Lower leg skin (tissue), 4 donors: ENCODE measurements around the gene EMD. TPM values are rescaled to one million over a fixed set of nuclear protein-coding genes. Genes with fewer than 3 reads are reported as not detected.

ENCODE experiments used
- DNase-seq, 2 donors: peaks; one replicate each; pipeline ENCODE4 v3.0.0-alpha.2; 2019; ENCODE audit warnings: low spot score in 2 of 2
- H3K4me3 ChIP-seq: fragments of 200-600 bp; sonication (generic); 2 replicates; pipeline ENCODE4 v1.5.1; 2017; ENCODE audit warnings: mild to moderate bottlenecking, low read depth; ENCODE audit not compliant: poor library complexity, severe bottlenecking
- POLR2A ChIP-seq, 2 donors: fragments of 450-650 bp; IDR thresholded peaks; one replicate each; pipeline ENCODE4 v1.6.1; 2016 to 2017; ENCODE audit warnings: antibody characterized with exemption in 2 of 2, mild to moderate bottlenecking in 1 of 2, moderate library complexity in 1 of 2
- WGBS, 2 donors: methylation state at CpG; one replicate each; pipeline ENCODE4 v1.1.5; 2018; 5-methylcytosine and 5-hydroxymethylcytosine counted together
- intact Hi-C: fragments of 100-400 bp; cut with DNase I; formaldehyde crosslinking; loops from one replicate; pipeline ENCODE4 v1.15.0; 2023; ENCODE audit warnings: low total_unique reads
- total RNA-seq, 4 donors: library from RNA; depleted of rRNA; stranded (reverse); fragments of >200 nt; gene quantifications; one replicate each; pipeline ENCODE4 v1.1.0, GENCODE V29; 2016
- TF ChIP-seq, protein P1 (sequence below), 3 donors: fragments of 450-650 bp; IDR thresholded peaks; one replicate each; pipeline ENCODE4 v1.5.1; 2016; ENCODE audit warnings: antibody characterized with exemption in 3 of 3, mild to moderate bottlenecking in 3 of 3, moderate library complexity in 2 of 3

Gene EMD
- total RNA-seq, 4 donors from 2014 or later = 43.4 to 67.0 (median 52.1) TPM

GRCh38 chrX:154348114-154348531 lies 31.0 kb upstream of the EMD start:
- TF ChIP-seq POLR2A (IDR thresholded peaks at IDR 0.05) = no peak
- TF ChIP-seq, protein P1, sequence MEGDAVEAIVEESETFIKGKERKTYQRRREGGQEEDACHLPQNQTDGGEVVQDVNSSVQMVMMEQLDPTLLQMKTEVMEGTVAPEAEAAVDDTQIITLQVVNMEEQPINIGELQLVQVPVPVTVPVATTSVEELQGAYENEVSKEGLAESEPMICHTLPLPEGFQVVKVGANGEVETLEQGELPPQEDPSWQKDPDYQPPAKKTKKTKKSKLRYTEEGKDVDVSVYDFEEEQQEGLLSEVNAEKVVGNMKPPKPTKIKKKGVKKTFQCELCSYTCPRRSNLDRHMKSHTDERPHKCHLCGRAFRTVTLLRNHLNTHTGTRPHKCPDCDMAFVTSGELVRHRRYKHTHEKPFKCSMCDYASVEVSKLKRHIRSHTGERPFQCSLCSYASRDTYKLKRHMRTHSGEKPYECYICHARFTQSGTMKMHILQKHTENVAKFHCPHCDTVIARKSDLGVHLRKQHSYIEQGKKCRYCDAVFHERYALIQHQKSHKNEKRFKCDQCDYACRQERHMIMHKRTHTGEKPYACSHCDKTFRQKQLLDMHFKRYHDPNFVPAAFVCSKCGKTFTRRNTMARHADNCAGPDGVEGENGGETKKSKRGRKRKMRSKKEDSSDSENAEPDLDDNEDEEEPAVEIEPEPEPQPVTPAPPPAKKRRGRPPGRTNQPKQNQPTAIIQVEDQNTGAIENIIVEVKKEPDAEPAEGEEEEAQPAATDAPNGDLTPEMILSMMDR (IDR thresholded peaks at IDR 0.05) = no peak
- WGBS, 2 donors = 87 to 90% methylated on average over 7 of the region's 7 CpGs
- no peak overlapping the region for H3K4me3 ChIP-seq
- DNase-seq = no peak
- intact Hi-C loops = no loop called here

- TF ChIP-seq, protein P1 (IDR thresholded peaks at IDR 0.05) = no peak
- TF ChIP-seq POLR2A (IDR thresholded peaks at IDR 0.05) = no peak
- no peak overlapping the region for H3K4me3 ChIP-seq
- whole genome bisulfite sequencing, 2 donors = 87 to 99% methylated on average over 12 to 20 of the region's 24 CpGs
- intact Hi-C loops = no loop called here
- DNase-seq = no peak
Measured at GRCh38 chrX:154348646-154349358, 30.3 kb upstream of the EMD start.

DNA sequence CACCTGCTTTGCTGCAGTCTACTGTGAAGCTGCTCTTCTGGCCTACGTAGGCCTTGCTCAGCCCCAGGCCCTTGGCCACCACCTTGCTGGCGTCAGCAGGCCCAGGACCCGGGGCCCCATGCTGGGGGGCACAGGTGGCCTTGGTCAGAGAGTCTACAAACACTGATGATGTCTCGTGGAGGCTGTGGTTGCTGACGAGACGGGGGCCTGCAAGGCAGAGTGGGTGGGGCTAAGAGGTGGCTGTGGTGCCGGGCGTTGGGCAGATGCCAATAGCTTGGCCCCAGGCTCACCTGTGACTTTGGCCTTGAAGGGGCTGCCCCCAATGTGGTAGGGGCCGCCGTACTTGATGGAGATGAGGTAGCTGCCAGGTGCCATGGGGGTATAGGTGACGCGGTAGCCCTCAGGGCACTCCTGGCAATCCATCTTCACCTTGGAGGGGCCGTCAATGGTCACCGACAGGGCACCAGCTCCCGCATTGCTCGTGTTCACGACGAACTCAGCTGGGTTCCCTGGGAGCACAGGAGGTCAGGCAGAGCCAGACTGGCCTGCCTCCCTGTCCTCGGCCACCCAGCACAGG lies 29.6 kb upstream of the EMD start:
- intact Hi-C loops = no loop called here
- 43 to 85% methylated on average over 5 to 18 of the region's 19 CpGs for WGBS, 2 donors
- TF ChIP-seq, protein P1 (IDR thresholded peaks at IDR 0.05) = no peak
- no peak for TF ChIP-seq POLR2A (IDR thresholded peaks at IDR 0.05)
- no peak for DNase-seq
- H3K4me3 ChIP-seq = no peak overlapping the region

- TF ChIP-seq, protein P1 (IDR thresholded peaks at IDR 0.05) = no peak
- no peak for TF ChIP-seq POLR2A (IDR thresholded peaks at IDR 0.05)
- no peak overlapping the region for H3K4me3 ChIP-seq
- 76 to 89% methylated on average over 7 to 15 of the region's 15 CpGs for WGBS, 2 donors
- no peak for DNase-seq
- intact Hi-C loops = no loop called here
Measured at GRCh38 chrX:154349979-154350378, 29.1 kb upstream of the EMD start.

- TF ChIP-seq, protein P1 (IDR thresholded peaks at IDR 0.05) = no peak
- TF ChIP-seq POLR2A (IDR thresholded peaks at IDR 0.05) = no peak
- 83 to 84% methylated on average over 2 to 19 of the region's 19 CpGs for WGBS, 2 donors
- no peak for DNase-seq
- intact Hi-C loops = no loop called here
- H3K4me3 ChIP-seq = no peak overlapping the region
Measured at GRCh38 chrX:154350429-154351182, 28.5 kb upstream of the EMD start.
